Endothelial cell of umbilical vein (primary cell): ENCODE data around the gene HDAC8. TPM values are rescaled to one million over a fixed set of nuclear protein-coding genes. Genes with fewer than 3 reads are reported as not detected.

Source experiments
- BruUV-seq: library from RNA; stranded (reverse); fragments of 400-500 nt; replicated peaks from 2 replicates; lab custom pipeline; 2021; lab: Mats Ljungman, UMichigan
- CTCF ChIA-PET: fragments of 300-600, 350-600 bp; sonication (Branson Sonifier 250); formaldehyde crosslinking; loops from one replicate; lab custom pipeline; 2021; ENCODE audit warnings: antibody characterized with exemption, inconsistent platforms; lab: Charles Lee
- POLR2A ChIA-PET: fragments of 300-600, 350-600 bp; sonication (Branson Sonifier 250); formaldehyde crosslinking; loops from one replicate; lab custom pipeline; 2021; ENCODE audit warnings: antibody characterized with exemption, inconsistent platforms; lab: Charles Lee
- DNase-seq: peaks from one replicate; pipeline ENCODE4 v3.0.0-alpha.2; 2011; ENCODE audit warnings: low read depth, low spot score
- FAIRE-seq: peaks from 2 replicates; lab custom pipeline; 2011; peaks lifted over from hg19 to GRCh38; lab: Jason Lieb, UNC
- H2AFZ ChIP-seq: 2 replicates; pipeline ENCODE4 v1.6.0; 2012; ENCODE audit warnings: low read depth, low read length, control low read depth, inconsistent platforms
- H3K27ac ChIP-seq: 2 replicates; pipeline ENCODE4 v1.5.1; 2011; ENCODE audit warnings: low read depth, mild to moderate bottlenecking, control low read depth, low read length, moderate library complexity; ENCODE audit not compliant: insufficient read depth
- H3K27me3 ChIP-seq, 2 experiments: 2 replicates each; pipeline versions ENCODE4 v1.6.0 to v1.6.1; 2011; ENCODE audit warnings: low read length in 2 of 2, mixed read lengths in 1 of 2; ENCODE audit not compliant: control insufficient read depth in 2 of 2, insufficient read depth in 2 of 2
- H3K36me3 ChIP-seq, 2 experiments: 2 replicates in 1 of 2; 3 replicates in 1 of 2; pipeline ENCODE4 v1.5.1; 2011; ENCODE audit warnings: low read length in 2 of 2, mild to moderate bottlenecking in 1 of 2, moderate library complexity in 1 of 2; ENCODE audit not compliant: control insufficient read depth in 2 of 2, insufficient read depth in 2 of 2; ENCODE audit errors: extremely low read depth in 1 of 2
- H3K4me1 ChIP-seq: 3 replicates; pipeline ENCODE4 v1.5.1; 2011; ENCODE audit warnings: mild to moderate bottlenecking, low read length; ENCODE audit not compliant: control insufficient read depth, insufficient read depth; ENCODE audit errors: extremely low read depth
- H3K4me2 ChIP-seq: 2 replicates; pipeline ENCODE4 v1.6.1; 2011; ENCODE audit warnings: low read length, control low read depth, mixed read lengths; ENCODE audit not compliant: insufficient read depth
- H3K4me3 ChIP-seq, 3 experiments: fragments of 200-600 bp in 1 of 3; sonication (generic), shearing (Covaris generic) in 1 of 3; replicated peaks in 1 of 3; 2 replicates each; pipeline ENCODE4 v1.5.1; 2011 to 2016; ENCODE audit warnings: control low read depth in 3 of 3, low read length in 3 of 3, mild to moderate bottlenecking in 2 of 3, inconsistent platforms in 1 of 3, low read depth in 1 of 3, moderate library complexity in 1 of 3; ENCODE audit not compliant: insufficient read depth in 1 of 3
- H3K79me2 ChIP-seq: 2 replicates; pipeline ENCODE4 v1.6.0; 2012; ENCODE audit warnings: low read length, inconsistent platforms; ENCODE audit not compliant: control insufficient read depth, insufficient read depth
- H3K9ac ChIP-seq: replicated peaks from 2 replicates; pipeline ENCODE3; 2011; ENCODE audit warnings: low read length, control low read depth; ENCODE audit not compliant: insufficient read depth; ENCODE audit errors: extremely low read depth
- H3K9me1 ChIP-seq: replicated peaks from 3 replicates; pipeline ENCODE4 v1.6.0; 2011; ENCODE audit warnings: mild to moderate bottlenecking, low read length; ENCODE audit not compliant: control insufficient read depth, insufficient read depth; ENCODE audit errors: extremely low read depth
- H3K9me3 ChIP-seq: replicated peaks from 2 replicates; pipeline ENCODE4 v1.5.1; 2012; ENCODE audit warnings: low read length, inconsistent platforms; ENCODE audit not compliant: control insufficient read depth, insufficient read depth
- H4K20me1 ChIP-seq: replicated peaks from 2 replicates; pipeline ENCODE3; 2011; ENCODE audit warnings: mild to moderate bottlenecking, low read length; ENCODE audit not compliant: control insufficient read depth, insufficient read depth; ENCODE audit errors: extremely low read depth
- EZH2 ChIP-seq: IDR thresholded peaks from 2 replicates; pipeline ENCODE4 v1.6.1; 2012; ENCODE audit warnings: borderline replicate concordance, low read depth, mild to moderate bottlenecking, moderate library complexity, low read length, inconsistent platforms; ENCODE audit not compliant: severe bottlenecking
- FOS ChIP-seq: IDR thresholded peaks from 2 replicates; pipeline ENCODE4 v1.6.1; 2011; ENCODE audit warnings: mild to moderate bottlenecking, low read length, moderate library complexity, borderline replicate concordance; ENCODE audit not compliant: insufficient read depth
- GATA2 ChIP-seq: IDR thresholded peaks from 2 replicates; pipeline ENCODE4 v1.7.0; 2011; ENCODE audit warnings: low read depth, mild to moderate bottlenecking, moderate library complexity, mixed read lengths, low read length; ENCODE audit not compliant: insufficient read length, insufficient read depth
- JUN ChIP-seq: IDR thresholded peaks from 2 replicates; pipeline ENCODE4 v1.6.1; 2011; ENCODE audit warnings: borderline replicate concordance, low read depth; ENCODE audit not compliant: insufficient read length, insufficient read depth
- MYC ChIP-seq: IDR thresholded peaks from one replicate; pipeline ENCODE4 v1.6.1; 2011; ENCODE audit warnings: mild to moderate bottlenecking, low read depth, low read length
- POLR2A ChIP-seq: IDR thresholded peaks from 2 replicates; pipeline ENCODE4 v1.6.1; 2012; ENCODE audit warnings: low read depth, mild to moderate bottlenecking, control low read depth, low read length
- POLR2AphosphoS5 ChIP-seq: IDR thresholded peaks from 2 replicates; pipeline ENCODE4 v1.6.1; 2012; ENCODE audit warnings: low read depth, mild to moderate bottlenecking, control low read depth, low read length, moderate library complexity; ENCODE audit not compliant: insufficient read depth
- dilution Hi-C: fragments of 300-500 bp; cut with MboI; formaldehyde crosslinking; loops from one replicate; pipeline ENCODE4 v1.15.0; 2019; ENCODE audit warnings: low sequenced_read_pairs; ENCODE audit not compliant: extremely low pct_ligation_motif_present
- intact Hi-C: fragments of 100-400 bp; cut with micrococcal nuclease; formaldehyde crosslinking; loops from one replicate; pipeline ENCODE4 v1.10.0; 2022
- polyA plus RNA-seq, 4 experiments: library from polyadenylated mRNA; depleted of rRNA in 3 of 4; stranded (reverse) in 3 of 4; unstranded in 1 of 4; fragments of >200 nt; gene quantifications; 2 replicates each; pipeline versions ENCODE4 v1.2.1 to v1.2.3, GENCODE V29; 2011 to 2012; ENCODE audit warnings: missing spikeins in 1 of 4
- total RNA-seq: library from RNA; stranded (reverse); gene quantifications from 2 replicates; pipeline ENCODE4 v1.2.3, GENCODE V29; 2021
- TF ChIP-seq, protein P1 (sequence below): IDR thresholded peaks from 2 replicates; pipeline ENCODE4 v1.6.1; 2011; ENCODE audit not compliant: insufficient read depth, insufficient read length
- TF ChIP-seq, protein P2 (sequence below), 2 donors: IDR thresholded peaks; 1 replicate in 1 of 2; 2 replicates in 1 of 2; pipeline ENCODE4 v1.5.1; 2011; ENCODE audit warnings: low read length in 2 of 2, mild to moderate bottlenecking in 2 of 2, moderate library complexity in 2 of 2, control low read depth in 1 of 2, inconsistent platforms in 1 of 2, low read depth in 1 of 2; ENCODE audit not compliant: insufficient read depth in 1 of 2; ENCODE audit errors: extremely low read depth in 1 of 2

Gene HDAC8
- total and polyA plus RNA-seq, 2 donors (not counting 3 experiments of a cell fraction or from before 2014, with no cell fraction given) = 17.6 to 37.2 TPM

GRCh38 chrX:72576141-72576894, 3.7 kb upstream of the HDAC8 start:
- no peak for FAIRE-seq
- Histone ChIP-seq H3K9ac (no peak overlapping the region), H3K27ac (no peak overlapping the region)

GRCh38 chrX:72573158-72573511, 492 bp upstream of the HDAC8 start:
- POLR2A ChIA-PET = no interaction called here
- H4K20me1 ChIP-seq = no peaks in the 10 kb centered on the region
- TF ChIP-seq GATA2 = no peak
- TF ChIP-seq EZH2 = no peak
- TF ChIP-seq, protein P1, sequence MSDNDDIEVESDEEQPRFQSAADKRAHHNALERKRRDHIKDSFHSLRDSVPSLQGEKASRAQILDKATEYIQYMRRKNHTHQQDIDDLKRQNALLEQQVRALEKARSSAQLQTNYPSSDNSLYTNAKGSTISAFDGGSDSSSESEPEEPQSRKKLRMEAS = no peak
- TF ChIP-seq JUN = no peak
- TF ChIP-seq, protein P2, sequence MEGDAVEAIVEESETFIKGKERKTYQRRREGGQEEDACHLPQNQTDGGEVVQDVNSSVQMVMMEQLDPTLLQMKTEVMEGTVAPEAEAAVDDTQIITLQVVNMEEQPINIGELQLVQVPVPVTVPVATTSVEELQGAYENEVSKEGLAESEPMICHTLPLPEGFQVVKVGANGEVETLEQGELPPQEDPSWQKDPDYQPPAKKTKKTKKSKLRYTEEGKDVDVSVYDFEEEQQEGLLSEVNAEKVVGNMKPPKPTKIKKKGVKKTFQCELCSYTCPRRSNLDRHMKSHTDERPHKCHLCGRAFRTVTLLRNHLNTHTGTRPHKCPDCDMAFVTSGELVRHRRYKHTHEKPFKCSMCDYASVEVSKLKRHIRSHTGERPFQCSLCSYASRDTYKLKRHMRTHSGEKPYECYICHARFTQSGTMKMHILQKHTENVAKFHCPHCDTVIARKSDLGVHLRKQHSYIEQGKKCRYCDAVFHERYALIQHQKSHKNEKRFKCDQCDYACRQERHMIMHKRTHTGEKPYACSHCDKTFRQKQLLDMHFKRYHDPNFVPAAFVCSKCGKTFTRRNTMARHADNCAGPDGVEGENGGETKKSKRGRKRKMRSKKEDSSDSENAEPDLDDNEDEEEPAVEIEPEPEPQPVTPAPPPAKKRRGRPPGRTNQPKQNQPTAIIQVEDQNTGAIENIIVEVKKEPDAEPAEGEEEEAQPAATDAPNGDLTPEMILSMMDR (IDR thresholded peaks at IDR 0.05; ENCODE audit: extremely low read depth in 1 of 2, insufficient read depth in 1 of 2, low read depth in 1 of 2, low read length in 2 of 2) = no peak
- TF ChIP-seq POLR2A = no peak
- no peak for TF ChIP-seq POLR2AphosphoS5
- no peak for TF ChIP-seq FOS
- TF ChIP-seq MYC = no peak
- H3K4me1 ChIP-seq = peaks cover 10% of the 10 kb centered on the region
- no peak for FAIRE-seq
- peaks cover 7% of the 10 kb centered on the region for H3K79me2 ChIP-seq
- no peaks in the 10 kb centered on the region for H3K9me1 ChIP-seq
- H3K36me3 ChIP-seq = no peaks in the 10 kb centered on the region
- intact Hi-C loops = loop anchor here (2.0 to 5.0 kb wide), 2 partner anchors 49 to 140 kb away; no protein-coding TSS in a partner anchor
- dilution Hi-C loops = no loop called here
- CTCF ChIA-PET = no interaction called here
- no peak overlapping the region for H3K9ac ChIP-seq
- BruUV-seq = no TSS peak
- no peak for DNase-seq
- H3K27me3 ChIP-seq = no peaks in the 10 kb centered on the region
- H2AFZ ChIP-seq = no peak overlapping the region
- peak overlapping the region in 2 of 3 experiments; percentile 44 to 75 for H3K4me3 ChIP-seq
- no peaks in the 10 kb centered on the region for H3K9me3 ChIP-seq
- peak overlapping the region; percentile 73 for H3K27ac ChIP-seq
- H3K4me2 ChIP-seq = peak overlapping the region; percentile 49

More at GRCh38 chrX:72576141-72576894, 3.7 kb upstream of the HDAC8 start:
- peaks cover 4% of the 10 kb centered on the region for H3K4me1 ChIP-seq
- H3K27me3 ChIP-seq = no peaks in the 10 kb centered on the region
- H3K9me3 ChIP-seq = no peaks in the 10 kb centered on the region
- no TSS peak for BruUV-seq
- H3K9me1 ChIP-seq = no peaks in the 10 kb centered on the region
- DNase-seq = no peak
- H4K20me1 ChIP-seq = no peaks in the 10 kb centered on the region
- intact Hi-C loops (no loop called here), dilution Hi-C loops (no loop called here)
- no peak overlapping the region for H3K4me3 ChIP-seq
- H2AFZ ChIP-seq = no peak overlapping the region
- no peaks in the 10 kb centered on the region for H3K36me3 ChIP-seq
- CTCF ChIA-PET = no interaction called here
- TF ChIP-seq POLR2A = no peak
- TF ChIP-seq MYC = no peak
- no peak for TF ChIP-seq GATA2
- TF ChIP-seq EZH2 = no peak
- TF ChIP-seq, protein P1 = no peak
- TF ChIP-seq JUN = no peak
- no peak for TF ChIP-seq POLR2AphosphoS5
- no peak overlapping the region for H3K4me2 ChIP-seq
- H3K79me2 ChIP-seq = peaks cover 7% of the 10 kb centered on the region
- POLR2A ChIA-PET = no interaction called here
